Neuron (in vitro differentiated cells): ENCODE data around the gene GTF2A1L.

Source experiments
- H2AFZ ChIP-seq: one replicate; pipeline ENCODE4 v1.6.1; 2013; ENCODE audit warnings: low read depth, mild to moderate bottlenecking, inconsistent platforms, low read length, moderate library complexity
- H3K27me3 ChIP-seq: one replicate; pipeline ENCODE4 v1.6.1; 2013; ENCODE audit warnings: low read length; ENCODE audit not compliant: insufficient read depth
- H3K36me3 ChIP-seq: one replicate; pipeline ENCODE4 v1.6.1; 2013; ENCODE audit warnings: low read length; ENCODE audit not compliant: insufficient read depth
- H3K4me1 ChIP-seq: one replicate; pipeline ENCODE4 v1.6.1; 2013; ENCODE audit warnings: low read length; ENCODE audit not compliant: insufficient read depth
- H3K4me3 ChIP-seq: 2 replicates; pipeline ENCODE4 v1.5.1; 2013; ENCODE audit warnings: mild to moderate bottlenecking, low read length, moderate library complexity
- H3K9me3 ChIP-seq: one replicate; pipeline ENCODE4 v1.6.1; 2013; ENCODE audit warnings: low read length

GTF2A1L gene, protein sequence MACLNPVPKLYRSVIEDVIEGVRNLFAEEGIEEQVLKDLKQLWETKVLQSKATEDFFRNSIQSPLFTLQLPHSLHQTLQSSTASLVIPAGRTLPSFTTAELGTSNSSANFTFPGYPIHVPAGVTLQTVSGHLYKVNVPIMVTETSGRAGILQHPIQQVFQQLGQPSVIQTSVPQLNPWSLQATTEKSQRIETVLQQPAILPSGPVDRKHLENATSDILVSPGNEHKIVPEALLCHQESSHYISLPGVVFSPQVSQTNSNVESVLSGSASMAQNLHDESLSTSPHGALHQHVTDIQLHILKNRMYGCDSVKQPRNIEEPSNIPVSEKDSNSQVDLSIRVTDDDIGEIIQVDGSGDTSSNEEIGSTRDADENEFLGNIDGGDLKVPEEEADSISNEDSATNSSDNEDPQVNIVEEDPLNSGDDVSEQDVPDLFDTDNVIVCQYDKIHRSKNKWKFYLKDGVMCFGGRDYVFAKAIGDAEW

DNA sequence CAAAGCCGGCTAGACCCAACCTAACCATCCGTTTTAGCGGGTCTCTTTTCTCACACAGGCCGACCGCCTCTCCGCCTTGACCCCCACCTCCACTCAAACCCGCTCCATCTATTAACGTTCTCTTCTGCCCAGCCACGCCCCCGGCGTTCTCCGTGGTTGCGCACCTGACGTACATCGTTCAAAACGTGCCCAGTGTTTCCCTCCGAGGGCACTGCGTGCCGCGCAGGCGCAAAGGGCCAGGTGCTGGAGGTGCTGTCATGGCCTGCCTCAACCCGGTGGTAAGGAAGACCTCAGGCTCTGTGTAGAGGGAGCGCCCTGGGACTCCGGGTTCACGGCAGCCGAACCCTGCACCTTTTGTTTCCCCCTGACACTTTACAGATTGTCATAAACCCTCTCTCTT lies at the start of gene GTF2A1L:
Gene GTF2A1L, plus strand, starts transcription at position 239 of the 400 bp plus-strand sequence. Its CDS starts 19 bp downstream, at position 258.
- no peaks in the 10 kb centered on the region for H3K4me1 ChIP-seq
- no peak within 1 kb of the TSS for H3K4me3 ChIP-seq
- peaks cover 2% of the 10 kb centered on the region for H3K9me3 ChIP-seq
- no peak within 1 kb of the TSS for H2AFZ ChIP-seq
- H3K36me3 ChIP-seq = no peaks in the 10 kb centered on the region
- no peaks in the 10 kb centered on the region for H3K27me3 ChIP-seq

DNA sequence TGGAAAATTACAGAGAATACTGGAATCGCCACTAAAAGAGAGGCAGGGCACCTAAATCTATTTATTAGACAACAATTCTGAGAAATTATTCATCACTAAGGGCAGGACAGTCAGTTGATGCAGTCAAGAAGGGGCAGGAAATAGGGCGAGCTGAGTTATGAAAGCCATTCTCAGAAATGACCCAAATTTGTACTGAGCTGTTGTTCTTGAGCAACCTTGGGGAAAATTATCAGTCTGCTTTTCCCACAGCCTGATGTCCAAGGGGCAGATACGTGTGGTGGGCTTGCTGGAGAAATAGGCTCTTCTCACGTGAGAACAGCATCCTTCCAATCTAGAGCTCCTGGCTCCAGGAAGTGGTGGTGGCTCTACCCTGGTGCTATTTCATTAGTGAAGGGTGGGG lies 49.1 kb upstream of the GTF2A1L start:
- Histone ChIP-seq H3K9me3 (no peaks in the 10 kb centered on the region), H3K36me3 (no peaks in the 10 kb centered on the region), H3K27me3 (no peaks in the 10 kb centered on the region), H3K4me1 (peaks cover 20% of the 10 kb centered on the region), H2AFZ (no peak overlapping the region), H3K4me3 (no peak overlapping the region)

- Histone ChIP-seq H3K9me3 (no peaks in the 10 kb centered on the region), H2AFZ (no peak overlapping the region), H3K4me1 (peaks cover 20% of the 10 kb centered on the region), H3K27me3 (no peaks in the 10 kb centered on the region), H3K36me3 (no peaks in the 10 kb centered on the region), H3K4me3 (no peak overlapping the region)
These were observed 48.2 kb upstream of the GTF2A1L start for GRCh38 chr2:48569433-48569832.

GRCh38 chr2:48572816-48573215 lies 44.8 kb upstream of the GTF2A1L start:
- H3K9me3 ChIP-seq = no peaks in the 10 kb centered on the region
- H3K4me1 ChIP-seq = peaks cover 17% of the 10 kb centered on the region
- H3K36me3 ChIP-seq = no peaks in the 10 kb centered on the region
- no peak overlapping the region for H3K4me3 ChIP-seq
- no peak overlapping the region for H2AFZ ChIP-seq
- no peaks in the 10 kb centered on the region for H3K27me3 ChIP-seq

- no peaks in the 10 kb centered on the region for H3K36me3 ChIP-seq
- H3K27me3 ChIP-seq = no peaks in the 10 kb centered on the region
These were observed 43.0 kb upstream of the GTF2A1L start for GRCh38 chr2:48574353-48575287.

DNA sequence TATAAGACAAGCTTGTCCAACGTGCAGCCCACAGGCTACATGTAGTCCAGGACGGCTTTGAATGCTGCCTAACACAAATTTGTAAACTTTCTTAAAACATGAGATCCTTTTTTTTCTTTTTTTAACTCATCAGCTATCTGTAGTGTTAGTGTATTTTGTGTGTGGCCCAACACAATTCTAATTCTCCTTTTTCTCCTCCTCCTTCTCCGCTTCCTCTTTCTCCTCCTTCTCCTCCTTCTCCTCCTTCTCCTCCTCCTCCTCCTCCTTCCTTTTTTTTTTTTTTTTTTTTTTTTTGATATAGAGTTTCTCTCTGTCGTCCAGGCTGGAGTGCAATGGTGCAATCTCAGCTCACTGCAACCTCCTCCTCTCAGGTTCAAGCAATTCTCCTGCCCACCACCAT lies 39.3 kb upstream of the GTF2A1L start:
- Histone ChIP-seq H3K9me3 (peaks cover 7% of the 10 kb centered on the region), H2AFZ (no peak overlapping the region), H3K36me3 (peaks cover 13% of the 10 kb centered on the region), H3K4me1 (peaks cover 2% of the 10 kb centered on the region), H3K27me3 (no peaks in the 10 kb centered on the region), H3K4me3 (no peak overlapping the region)

More at GRCh38 chr2:48574353-48575287, 43.0 kb upstream of the GTF2A1L start:
- Histone ChIP-seq H3K4me1 (peaks cover 16% of the 10 kb centered on the region), H3K9me3 (peaks cover 2% of the 10 kb centered on the region), H2AFZ (no peak overlapping the region), H3K4me3 (no peak overlapping the region)

- Histone ChIP-seq H3K27me3 (no peaks in the 10 kb centered on the region), H2AFZ (no peak overlapping the region), H3K36me3 (peaks cover 13% of the 10 kb centered on the region), H3K4me1 (peaks cover 29% of the 10 kb centered on the region), H3K9me3 (peaks cover 12% of the 10 kb centered on the region), H3K4me3 (no peak overlapping the region)
These were observed 33.7 kb upstream of the GTF2A1L start for GRCh38 chr2:48583961-48584360.

DNA sequence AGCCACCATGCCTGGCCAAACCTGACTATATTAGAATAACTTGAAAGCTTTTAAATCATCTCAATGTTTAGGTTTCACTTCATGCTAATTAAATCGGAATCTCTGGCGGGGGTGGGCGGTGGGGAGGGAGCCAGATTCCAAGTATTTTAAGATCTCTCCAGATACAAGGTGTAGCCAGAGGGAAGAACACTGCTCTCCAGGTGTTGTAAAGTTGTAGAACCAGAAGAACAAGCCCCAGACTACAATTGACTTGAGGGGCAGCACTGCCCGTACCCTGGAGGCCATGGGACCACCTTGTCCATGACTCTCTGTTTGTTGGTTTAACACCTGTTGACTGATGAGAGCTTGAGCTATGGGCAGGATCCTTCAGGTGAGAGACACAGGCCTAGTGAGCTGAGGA lies 33.1 kb upstream of the GTF2A1L start:
- Histone ChIP-seq H2AFZ (no peak overlapping the region), H3K36me3 (peaks cover 13% of the 10 kb centered on the region), H3K4me1 (peaks cover 30% of the 10 kb centered on the region), H3K4me3 (no peak overlapping the region), H3K9me3 (peaks cover 12% of the 10 kb centered on the region), H3K27me3 (no peaks in the 10 kb centered on the region)

DNA sequence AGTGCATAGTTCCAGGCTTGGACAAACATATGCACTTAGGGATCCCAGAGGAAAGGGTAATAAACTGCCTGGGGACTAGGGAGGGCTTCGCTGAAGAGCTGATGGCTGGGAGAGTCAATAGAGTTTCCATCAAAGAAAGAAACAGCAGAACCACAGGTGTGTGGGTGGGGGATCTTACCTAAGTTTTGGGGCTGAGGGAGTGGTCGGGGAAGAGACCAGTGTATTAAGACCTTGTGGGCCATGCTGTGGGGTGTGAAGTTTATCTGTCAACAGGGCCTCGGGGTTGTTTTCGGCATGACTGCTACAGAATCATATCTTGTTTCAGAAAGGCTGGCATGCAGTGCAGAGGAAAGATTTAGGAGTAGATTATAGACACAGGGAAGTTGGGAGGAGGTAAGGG lies 31.2 kb upstream of the GTF2A1L start:
- peaks cover 12% of the 10 kb centered on the region for H3K9me3 ChIP-seq
- H3K4me3 ChIP-seq = no peak overlapping the region
- peaks cover 2% of the 10 kb centered on the region for H3K36me3 ChIP-seq
- no peaks in the 10 kb centered on the region for H3K27me3 ChIP-seq
- peaks cover 30% of the 10 kb centered on the region for H3K4me1 ChIP-seq
- H2AFZ ChIP-seq = no peak overlapping the region

DNA sequence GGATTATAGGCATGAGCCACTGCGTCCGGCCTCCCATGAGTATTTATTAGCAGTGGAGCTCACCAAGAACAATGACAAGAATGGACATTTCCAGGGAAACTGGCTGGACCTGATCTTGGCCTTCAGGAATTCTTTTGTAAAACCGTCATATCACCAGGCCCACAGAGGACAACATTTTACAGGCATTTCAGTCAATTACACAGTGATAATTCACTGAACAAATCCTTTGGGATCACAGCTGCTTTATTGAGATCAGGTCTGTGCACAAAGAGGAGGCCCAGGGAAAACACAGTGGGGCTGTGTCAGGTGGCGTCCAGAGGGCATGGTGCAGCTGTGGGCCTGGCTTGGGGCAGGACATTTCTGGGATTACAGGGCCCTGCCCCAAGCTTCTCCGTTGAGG lies 30.1 kb upstream of the GTF2A1L start:
- Histone ChIP-seq H3K4me1 (peaks cover 30% of the 10 kb centered on the region), H3K9me3 (peaks cover 7% of the 10 kb centered on the region), H3K27me3 (no peaks in the 10 kb centered on the region), H3K4me3 (no peak overlapping the region), H2AFZ (no peak overlapping the region), H3K36me3 (no peaks in the 10 kb centered on the region)

DNA sequence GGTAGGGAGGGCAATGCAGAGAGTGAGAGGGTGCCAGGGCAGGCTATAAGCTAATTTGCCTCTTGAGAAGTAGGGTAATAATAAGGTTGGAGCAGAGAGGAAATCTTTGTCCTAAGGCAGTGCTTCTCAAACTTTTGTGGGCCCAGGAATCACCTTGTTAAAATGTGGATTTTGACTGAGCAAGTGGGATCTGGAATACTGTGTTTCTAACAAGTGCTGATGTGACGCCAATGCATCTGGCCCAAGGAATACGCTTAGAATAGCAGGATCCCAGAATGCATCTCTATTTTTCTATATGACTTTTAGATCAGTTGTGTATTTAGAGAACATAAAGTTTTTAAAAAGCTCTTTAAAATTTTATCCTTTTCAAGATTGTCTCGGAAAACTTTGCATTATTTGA lies 29.7 kb upstream of the GTF2A1L start:
- Histone ChIP-seq H3K9me3 (peaks cover 7% of the 10 kb centered on the region), H3K36me3 (no peaks in the 10 kb centered on the region), H3K4me3 (no peak overlapping the region), H2AFZ (no peak overlapping the region), H3K27me3 (no peaks in the 10 kb centered on the region), H3K4me1 (peaks cover 30% of the 10 kb centered on the region)

- peaks cover 30% of the 10 kb centered on the region for H3K4me1 ChIP-seq
- no peak overlapping the region for H2AFZ ChIP-seq
- H3K9me3 ChIP-seq = peaks cover 7% of the 10 kb centered on the region
- H3K4me3 ChIP-seq = no peak overlapping the region
- H3K36me3 ChIP-seq = peaks cover 2% of the 10 kb centered on the region
- H3K27me3 ChIP-seq = no peaks in the 10 kb centered on the region
These were observed 28.9 kb upstream of the GTF2A1L start for GRCh38 chr2:48588745-48589144.

- peaks cover 7% of the 10 kb centered on the region for H3K9me3 ChIP-seq
- H3K4me3 ChIP-seq = no peak overlapping the region
- H3K36me3 ChIP-seq = peaks cover 7% of the 10 kb centered on the region
- H3K27me3 ChIP-seq = no peaks in the 10 kb centered on the region
- H2AFZ ChIP-seq = no peak overlapping the region
- peaks cover 30% of the 10 kb centered on the region for H3K4me1 ChIP-seq
These were observed 28.4 kb upstream of the GTF2A1L start for GRCh38 chr2:48589170-48589767.
